ENCODE data around the gene PTPN9.

DNA sequence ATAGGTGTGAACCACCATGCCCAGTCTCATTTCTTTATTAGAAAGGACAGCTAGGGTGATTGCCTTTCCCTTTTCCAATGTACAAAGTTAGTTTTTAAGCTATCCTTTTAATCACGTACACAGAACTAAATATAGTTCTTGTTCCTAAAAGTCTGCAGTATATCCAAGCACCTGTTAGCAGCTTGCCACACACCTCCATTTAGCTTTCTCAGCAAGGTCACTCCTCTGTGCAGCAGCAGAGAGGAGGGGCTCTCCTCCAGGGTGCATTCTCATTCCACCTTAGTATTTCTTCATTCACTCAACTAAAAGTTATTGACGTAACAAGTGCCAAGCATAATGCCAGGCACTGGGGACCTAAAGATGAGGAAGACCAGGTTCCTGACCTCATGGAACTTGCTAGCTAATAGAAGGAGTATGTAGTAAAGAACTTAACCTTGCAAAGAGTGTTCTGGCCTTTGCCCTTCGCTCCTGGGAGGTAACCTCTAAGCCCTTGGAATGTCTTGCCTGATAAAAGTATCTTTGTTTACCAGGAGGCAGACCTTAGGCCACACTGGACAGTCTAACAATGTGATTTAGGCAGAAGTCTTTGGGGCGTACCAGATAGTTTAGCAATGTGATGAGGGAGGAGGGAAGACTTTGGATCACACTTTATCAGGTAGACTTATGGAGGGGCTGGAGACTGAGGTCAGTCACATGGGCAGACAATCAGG is 12.7 kb upstream of the PTPN9 start:
- TF ChIP-seq POLR2A (IDR thresholded peaks at IDR 0.05), result no peak
- TF ChIP-seq, protein P1, sequence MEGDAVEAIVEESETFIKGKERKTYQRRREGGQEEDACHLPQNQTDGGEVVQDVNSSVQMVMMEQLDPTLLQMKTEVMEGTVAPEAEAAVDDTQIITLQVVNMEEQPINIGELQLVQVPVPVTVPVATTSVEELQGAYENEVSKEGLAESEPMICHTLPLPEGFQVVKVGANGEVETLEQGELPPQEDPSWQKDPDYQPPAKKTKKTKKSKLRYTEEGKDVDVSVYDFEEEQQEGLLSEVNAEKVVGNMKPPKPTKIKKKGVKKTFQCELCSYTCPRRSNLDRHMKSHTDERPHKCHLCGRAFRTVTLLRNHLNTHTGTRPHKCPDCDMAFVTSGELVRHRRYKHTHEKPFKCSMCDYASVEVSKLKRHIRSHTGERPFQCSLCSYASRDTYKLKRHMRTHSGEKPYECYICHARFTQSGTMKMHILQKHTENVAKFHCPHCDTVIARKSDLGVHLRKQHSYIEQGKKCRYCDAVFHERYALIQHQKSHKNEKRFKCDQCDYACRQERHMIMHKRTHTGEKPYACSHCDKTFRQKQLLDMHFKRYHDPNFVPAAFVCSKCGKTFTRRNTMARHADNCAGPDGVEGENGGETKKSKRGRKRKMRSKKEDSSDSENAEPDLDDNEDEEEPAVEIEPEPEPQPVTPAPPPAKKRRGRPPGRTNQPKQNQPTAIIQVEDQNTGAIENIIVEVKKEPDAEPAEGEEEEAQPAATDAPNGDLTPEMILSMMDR (IDR thresholded peaks at IDR 0.05), result no peak
